Activated CD4-positive, alpha-beta T cell treated with anti-CD3 and anti-CD28 coated beads, Interleukin-2, amount 50 U/mL, for 4 hours (primary cell): ENCODE data around the gene MYO5B.
"Not testable (repeated sequence)": the region's sequence is repeated elsewhere in the genome, so short reads cannot be mapped to it uniquely, and the experiment has no call there.

Experiments used
- DNase-seq, 2 experiments: peaks; one replicate each; pipeline ENCODE4 v3.0.0-alpha.2; 2020

Gene MYO5B

GRCh38 chr18:49846718-49847470 is 348.1 kb downstream of the MYO5B start:
- no peak for DNase-seq

- DNase-seq, result no peak
Observed at GRCh38 chr18:49846361-49846662, 348.6 kb downstream of the MYO5B start.

GRCh38 chr18:49845629-49846360 is 349.2 kb downstream of the MYO5B start:
- no peak for DNase-seq

GRCh38 chr18:49844903-49845302 is 350.0 kb downstream of the MYO5B start:
- no peak for DNase-seq

- DNase-seq, result no peak
Observed at GRCh38 chr18:49843778-49844625, 350.9 kb downstream of the MYO5B start.

GRCh38 chr18:49843131-49843530 is 351.8 kb downstream of the MYO5B start:
- no peak for DNase-seq

GRCh38 chr18:49842656-49843055 is 352.3 kb downstream of the MYO5B start:
- DNase-seq, result no peak

GRCh38 chr18:49841236-49842217 is 353.4 kb downstream of the MYO5B start:
- DNase-seq, result no peak

GRCh38 chr18:49839012-49839411 is 355.9 kb downstream of the MYO5B start:
- no peak for DNase-seq

GRCh38 chr18:49838381-49838780 is 356.6 kb downstream of the MYO5B start:
- no peak for DNase-seq

GRCh38 chr18:49837889-49838288 is 357.1 kb downstream of the MYO5B start:
- no peak for DNase-seq

GRCh38 chr18:49837316-49837835 is 357.6 kb downstream of the MYO5B start:
- DNase-seq, result not testable (repeated sequence)

GRCh38 chr18:49835405-49835804 is 359.5 kb downstream of the MYO5B start:
- DNase-seq, result no peak

- DNase-seq, result no peak
Observed at GRCh38 chr18:49834258-49834657, 360.7 kb downstream of the MYO5B start.

- no peak for DNase-seq
Observed at GRCh38 chr18:49833814-49834213, 361.1 kb downstream of the MYO5B start.

- no peak for DNase-seq
Observed at GRCh38 chr18:49832221-49832647, 362.7 kb downstream of the MYO5B start.

GRCh38 chr18:49827996-49828395 is 367.0 kb downstream of the MYO5B start:
- DNase-seq, result no peak

GRCh38 chr18:49819823-49820671 is 374.9 kb downstream of the MYO5B start:
- DNase-seq, result peak in 1 of 2 experiments; percentile 15

GRCh38 chr18:49819071-49819662 is 375.8 kb downstream of the MYO5B start:
- DNase-seq, result no peak

GRCh38 chr18:49817947-49818346 is 377.0 kb downstream of the MYO5B start:
- DNase-seq, result no peak

- no peak for DNase-seq
Observed at GRCh38 chr18:49815927-49816326, 379.0 kb downstream of the MYO5B start.
